AML-193 (cell line): ENCODE results near the gene C17orf67.
"Not testable (repeated sequence)": the region's sequence is repeated elsewhere in the genome, so short reads cannot be mapped to it uniquely, and the experiment has no call there.

ENCODE experiments used
- DNase-seq, 2 experiments: peaks; one replicate each; lab custom pipeline; 2025; lab: John Stamatoyannopoulos, UW

The C17orf67 gene

DNA sequence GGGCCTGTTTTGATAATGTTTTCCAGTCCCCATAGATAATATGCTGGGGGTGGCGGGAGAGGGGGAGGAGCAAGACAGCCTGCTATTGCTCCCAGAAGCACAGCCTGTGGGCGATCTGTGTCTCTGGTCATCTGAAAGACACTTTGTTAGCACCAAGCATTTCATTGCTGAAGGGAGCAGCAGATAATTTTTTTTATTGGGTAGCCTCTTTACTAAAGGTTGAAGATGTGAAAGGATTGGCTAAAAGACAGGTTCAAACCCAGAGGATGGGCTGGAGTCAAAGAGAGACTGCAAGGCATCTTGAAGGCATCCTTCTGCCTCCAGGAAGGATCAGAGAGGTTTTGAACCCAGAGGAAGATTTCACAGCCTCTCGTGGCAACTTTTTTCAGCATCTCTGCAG is 60.6 kb downstream of the C17orf67 start:
- no peak for DNase-seq

DNA sequence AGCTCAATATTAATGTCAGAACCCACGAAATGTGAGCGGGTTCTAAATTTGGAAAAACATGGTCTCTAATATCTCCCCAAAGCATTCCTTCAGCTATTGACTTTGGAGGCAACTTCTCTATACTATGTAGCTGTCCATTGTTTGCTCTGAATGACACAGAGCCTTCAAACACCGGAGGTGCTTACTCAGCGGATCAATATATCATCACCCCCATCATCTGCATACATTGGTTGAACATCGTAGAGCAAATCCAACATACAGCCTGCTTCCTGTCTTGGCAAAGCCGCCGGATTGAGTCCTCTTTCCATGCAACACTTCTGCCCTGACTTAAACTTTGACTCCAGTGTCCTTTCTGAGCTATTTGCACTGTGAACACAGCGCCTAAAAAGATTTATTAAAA is 61.3 kb downstream of the C17orf67 start:
- no peak for DNase-seq

DNA sequence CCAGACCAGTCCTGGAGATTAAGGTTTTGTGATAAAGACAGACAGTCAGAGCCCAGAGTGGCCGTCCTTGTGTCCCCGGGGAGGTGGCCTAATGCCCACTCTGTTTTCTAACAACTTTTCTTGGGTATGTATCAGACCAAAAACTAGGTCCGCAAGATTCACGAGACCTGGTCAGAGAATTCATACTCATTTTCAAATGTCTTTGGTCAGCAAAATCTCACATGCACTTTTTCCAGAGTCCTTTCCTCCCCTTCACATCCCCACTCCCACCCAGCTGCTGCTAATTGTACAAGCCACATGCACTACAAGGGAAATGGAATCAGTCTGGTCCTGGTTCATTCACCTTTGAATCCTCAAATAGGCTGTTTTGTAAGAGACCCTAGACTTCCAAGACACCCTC is 61.7 kb downstream of the C17orf67 start:
- no peak for DNase-seq

DNA sequence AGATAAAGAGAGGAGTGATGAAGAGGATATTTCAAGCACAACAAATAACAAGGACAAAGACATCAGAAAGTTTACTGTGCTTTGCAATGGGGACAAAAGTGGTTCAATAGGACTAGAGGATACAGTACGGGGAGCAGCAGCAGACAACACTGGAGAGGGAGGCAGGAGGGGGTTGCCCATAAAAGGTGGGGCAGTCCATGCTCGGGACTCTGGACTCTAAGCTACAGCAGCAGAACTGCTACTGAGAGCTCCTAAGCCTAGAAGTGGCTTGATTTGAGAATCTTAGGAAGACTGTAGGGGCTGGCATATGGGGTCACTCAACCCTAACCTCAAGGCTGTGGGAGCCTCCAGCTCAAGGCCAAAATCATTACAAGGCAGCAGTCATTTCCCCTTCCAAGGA is 62.2 kb downstream of the C17orf67 start:
- DNase-seq = no peak

DNA sequence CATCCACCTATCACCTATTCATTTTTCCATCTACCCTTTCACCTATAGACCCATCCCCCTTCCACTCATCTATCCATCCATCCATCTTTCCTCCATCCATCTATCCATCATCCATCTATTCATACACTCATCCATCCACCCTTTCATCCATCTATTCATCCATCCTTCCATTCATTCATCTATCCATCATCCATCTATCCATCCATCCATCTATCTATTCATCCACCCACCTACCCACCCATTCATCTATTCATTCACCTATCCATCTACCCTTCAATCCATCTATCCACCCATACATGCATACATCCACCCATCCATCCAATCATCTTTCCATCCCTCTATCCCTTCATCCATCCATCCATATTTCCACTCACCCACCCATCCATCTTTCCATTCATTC is 63.3 kb downstream of the C17orf67 start:
- no peak for DNase-seq

DNA sequence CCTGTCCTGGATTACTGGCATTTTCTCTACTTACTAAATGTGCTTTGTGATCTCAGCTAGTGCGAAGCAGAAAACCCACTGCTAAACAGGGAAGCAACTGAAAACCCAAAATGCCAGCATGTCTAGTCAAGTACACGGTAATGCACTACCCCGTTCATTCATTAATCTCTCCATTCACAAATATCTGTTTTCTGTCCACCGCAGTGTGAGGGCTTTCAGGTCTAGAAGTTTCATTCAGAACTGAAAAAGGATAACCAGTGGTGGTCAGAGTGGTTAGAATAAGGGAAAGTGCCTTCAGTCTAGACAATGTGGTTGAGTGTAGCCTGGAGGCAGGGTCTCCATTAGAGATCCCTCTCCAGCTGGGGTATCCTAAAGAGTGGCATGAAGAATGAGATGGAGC is 68.3 kb downstream of the C17orf67 start:
- DNase-seq = no peak

DNA sequence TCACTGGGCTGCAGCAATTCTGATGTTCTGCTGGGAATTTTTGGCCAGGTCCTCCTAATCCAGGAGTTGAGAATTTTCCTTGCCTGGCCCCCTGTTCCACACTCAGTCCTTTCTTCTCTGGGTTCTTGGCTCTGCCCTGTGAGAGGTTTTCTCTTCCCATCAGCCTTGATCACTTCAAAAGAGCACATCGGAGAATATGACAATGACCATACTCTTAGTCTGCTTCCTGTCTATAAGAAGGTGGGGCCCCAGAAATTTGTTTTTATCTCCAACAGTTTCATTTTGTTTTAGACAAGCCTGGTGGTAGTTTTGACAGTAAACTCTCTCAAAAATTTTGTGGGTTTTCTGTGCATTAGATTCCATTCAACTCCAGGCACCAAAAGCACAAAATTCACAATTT is 70.7 kb downstream of the C17orf67 start:
- DNase-seq = no peak

DNA sequence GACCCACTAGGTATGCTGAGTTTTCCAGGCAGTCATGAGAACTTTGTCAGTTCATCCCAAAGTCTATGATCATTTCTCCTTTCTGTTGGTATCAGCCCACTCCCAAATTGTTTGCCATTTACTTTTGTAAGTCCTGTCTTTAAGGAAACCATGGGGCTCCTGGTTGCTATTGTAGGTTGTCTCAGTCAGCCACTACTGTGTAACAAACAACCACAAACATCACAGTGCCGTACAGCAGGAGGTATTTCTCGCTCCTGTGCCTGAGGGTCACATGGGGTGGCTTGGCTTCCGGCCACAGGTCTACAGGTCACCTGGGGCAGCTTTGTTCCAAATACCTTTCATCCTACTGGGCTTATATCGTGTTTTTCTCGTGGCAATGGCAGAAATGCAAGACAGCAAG is 71.6 kb downstream of the C17orf67 start:
- DNase-seq = no peak

DNA sequence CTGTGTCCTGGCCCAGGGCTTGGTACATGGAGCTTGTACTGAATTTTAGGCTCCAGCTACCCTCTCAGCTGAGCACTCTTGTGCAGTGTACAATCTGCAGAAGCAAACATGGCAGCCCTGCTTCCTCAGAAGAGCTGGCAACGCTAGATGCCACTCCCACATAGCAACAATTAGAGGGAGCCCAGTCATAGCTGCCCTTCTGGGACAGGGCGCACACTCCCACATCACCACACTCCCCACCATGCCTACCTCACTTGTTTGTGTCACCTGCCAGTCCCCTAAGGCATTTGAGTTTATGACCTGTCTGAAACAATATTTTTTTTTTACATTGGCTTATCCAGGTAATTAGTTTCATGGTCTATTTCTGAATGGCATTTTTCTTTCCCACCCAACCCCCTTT is 72.3 kb downstream of the C17orf67 start:
- no peak for DNase-seq

DNA sequence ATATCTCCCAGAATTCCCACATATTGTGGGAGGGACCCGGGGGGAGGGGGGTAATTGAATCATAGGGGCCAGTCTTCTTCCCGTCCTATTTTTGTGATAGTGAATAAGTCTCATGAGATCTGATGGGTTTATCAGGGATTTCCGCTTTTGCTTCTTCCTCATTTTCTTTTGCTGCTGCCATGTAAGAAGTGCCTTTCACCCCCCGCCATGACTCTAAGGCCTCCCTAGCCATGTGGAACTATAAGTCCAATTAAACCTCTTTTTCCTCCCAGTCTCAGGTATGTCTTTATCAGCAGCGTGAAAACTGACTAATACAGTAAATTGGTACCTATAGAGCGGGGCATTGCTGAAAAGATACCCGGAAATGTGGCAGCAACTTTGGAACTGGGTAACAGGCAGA is 76.1 kb downstream of the C17orf67 start:
- not testable (repeated sequence) for DNase-seq

DNA sequence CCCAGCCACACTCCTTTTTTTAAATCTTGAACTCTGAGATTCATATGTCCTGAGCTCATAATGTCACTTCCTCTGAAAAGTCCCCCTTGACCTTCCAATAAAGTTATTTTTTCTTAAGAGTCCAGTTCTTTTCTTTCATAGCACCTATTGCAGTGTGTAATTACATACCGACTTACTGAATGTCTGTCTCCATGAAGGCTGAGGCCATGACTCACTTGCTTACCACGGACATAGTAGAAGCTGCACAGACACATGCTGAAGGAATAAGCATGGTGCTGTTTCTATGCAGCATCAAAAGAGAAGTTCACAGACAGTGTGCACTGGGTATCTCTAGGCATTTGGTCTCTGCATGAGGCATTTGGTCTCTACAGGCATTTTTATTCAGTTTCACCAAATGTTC is 77.2 kb downstream of the C17orf67 start:
- no peak for DNase-seq

DNA sequence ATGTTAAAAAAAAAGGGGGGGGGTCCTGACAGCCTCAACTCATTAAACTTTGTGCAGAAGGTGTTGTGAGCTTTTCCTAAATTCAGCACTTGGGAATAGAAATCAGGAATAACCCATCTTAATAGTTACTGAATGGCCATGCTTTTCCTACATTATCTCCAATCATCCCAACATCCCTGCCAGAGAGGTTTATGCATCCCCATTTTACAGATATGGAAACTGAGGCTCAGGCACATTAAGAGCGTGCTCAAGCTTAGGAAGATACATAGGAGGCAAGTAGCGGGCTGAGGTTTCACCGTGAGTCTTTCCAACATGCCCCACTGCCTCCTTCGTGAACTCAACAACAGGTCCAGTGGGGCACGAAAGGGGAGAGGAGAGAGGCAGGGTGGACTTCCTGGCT is 78.4 kb downstream of the C17orf67 start:
- DNase-seq = no peak

DNA sequence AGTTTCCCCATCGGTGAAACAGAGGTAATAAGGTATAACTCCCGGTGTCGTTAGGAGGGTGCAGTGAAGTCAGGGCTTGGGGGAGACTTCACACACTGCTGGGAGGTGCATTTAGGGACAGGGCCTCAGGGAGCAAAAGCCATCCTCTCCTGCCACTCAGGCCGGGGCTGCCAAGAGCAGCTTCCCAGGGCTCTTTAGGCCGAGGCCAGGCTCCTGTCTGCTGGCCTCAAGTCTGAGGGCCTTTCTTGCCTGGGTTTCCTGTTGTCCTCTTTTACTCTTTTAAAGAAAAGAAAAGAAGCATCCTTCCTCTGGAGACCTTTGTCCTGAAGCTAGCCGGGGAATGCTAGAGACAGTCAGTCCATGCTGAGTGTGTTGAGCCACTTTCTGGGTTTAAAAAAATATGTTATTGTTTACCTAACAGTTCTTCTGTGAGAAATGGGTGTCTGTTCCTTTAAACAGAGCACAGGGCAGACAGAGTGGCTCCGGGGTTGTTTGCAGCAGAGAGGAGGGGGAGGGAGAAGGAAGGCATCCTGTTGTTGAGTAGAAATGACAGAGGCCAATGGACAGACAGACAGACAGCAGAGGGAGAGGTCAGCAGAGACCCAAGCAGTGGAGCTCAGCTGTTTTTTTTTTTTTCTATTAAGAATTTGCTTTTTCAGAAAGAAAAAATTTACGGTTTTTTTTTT is 79.1 kb downstream of the C17orf67 start:
- no peak for DNase-seq

DNA sequence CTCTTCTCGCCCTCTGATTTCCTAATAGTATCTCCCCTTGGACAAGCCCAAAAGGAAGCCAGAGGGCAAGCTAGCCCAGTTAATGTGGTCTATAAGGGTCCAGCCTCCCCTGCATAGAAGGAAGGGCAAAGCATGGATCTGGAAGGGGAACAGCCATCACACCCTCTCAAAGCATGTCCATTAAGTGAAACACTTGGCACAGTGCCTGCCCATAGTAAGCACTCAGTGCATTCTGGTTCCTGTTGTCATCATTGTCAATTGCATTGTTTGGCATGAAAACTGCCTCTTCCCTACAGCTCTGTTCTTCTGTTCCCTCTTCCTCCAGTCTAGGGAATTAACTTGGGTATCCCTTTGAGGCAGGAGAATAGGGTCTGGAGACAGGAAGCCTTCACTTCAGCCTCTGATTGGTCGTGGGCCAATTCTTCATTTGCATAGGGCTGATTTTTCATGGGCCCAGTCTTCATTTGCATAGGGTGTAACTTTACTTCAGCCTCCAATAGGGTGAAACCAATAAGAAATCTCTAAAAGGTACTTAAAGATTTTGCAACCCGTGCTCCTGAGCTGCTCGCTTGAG is 81.4 kb downstream of the C17orf67 start:
- DNase-seq = no peak

DNA sequence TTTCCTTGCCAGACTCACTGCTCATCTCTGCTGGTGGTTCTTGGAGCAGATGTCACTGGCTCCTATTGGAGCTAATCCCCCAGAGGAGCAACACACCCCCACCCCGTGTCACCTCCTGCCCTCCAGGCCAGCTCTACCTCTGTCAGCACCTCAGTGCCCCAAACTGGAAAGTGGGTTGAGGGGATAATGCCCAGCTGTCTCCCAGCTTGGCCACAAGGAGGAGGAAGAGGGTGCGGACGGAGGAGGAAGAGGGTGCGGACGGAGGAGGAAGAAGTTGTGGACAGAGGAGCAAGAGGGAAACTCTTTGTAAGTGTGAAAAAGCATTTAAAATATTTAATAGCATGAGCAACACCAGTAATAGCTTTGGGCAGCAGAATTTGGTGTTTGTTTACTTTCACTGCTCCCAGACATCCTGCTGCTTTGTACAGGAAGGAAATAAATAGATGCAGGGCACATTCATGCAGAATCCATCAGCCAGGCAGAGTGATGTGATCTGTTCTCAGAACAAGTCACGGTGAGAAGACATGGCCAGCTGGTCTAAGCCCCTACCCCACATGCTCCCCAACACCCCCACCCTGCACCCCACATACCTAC is 82.5 kb downstream of the C17orf67 start:
- no peak for DNase-seq

DNA sequence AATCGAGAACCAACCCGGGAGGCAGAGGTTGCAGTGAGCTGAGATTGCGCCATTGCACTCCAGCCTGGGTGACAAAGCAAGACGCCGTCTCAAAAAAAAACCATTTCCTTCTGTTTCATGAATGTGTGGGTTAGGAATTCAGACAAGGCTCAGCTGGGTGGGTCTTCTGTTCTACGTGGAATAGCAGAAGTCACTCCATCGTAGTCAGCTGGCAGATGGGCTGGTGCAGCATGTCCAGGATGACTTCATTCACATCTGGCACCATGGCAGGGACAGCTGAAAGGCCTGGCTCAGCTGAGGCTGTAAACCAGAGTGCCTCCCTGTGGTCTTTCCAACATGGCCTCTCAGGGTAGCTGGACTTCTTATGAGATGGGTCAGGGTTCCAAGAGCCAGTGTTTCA is 89.0 kb downstream of the C17orf67 start:
- DNase-seq = no peak

DNA sequence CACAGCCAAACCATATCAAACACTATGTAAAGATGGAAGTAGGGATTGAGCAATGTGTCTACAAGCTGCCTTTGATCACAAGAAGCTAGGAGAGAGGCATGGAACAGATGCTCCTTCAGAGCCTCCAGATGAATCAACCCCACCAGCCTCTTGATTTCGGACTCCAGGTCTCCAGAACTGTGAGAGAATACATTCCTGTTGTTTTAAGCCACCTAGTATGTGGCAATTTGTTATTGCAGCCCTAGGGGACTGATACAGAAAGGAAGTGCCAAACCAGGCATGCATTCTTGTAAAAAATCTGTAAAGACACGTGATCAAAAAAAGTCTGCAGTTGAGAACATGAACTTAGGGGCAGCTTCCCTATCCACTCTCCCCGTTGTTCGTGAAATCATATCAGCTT is 91.1 kb downstream of the C17orf67 start:
- no peak for DNase-seq
